Transverse colon (tissue), 4 donors: ENCODE measurements around the gene ATG16L1. TPM values are rescaled to one million over a fixed set of nuclear protein-coding genes. Genes with fewer than 3 reads are reported as not detected.

Experiments used
- DNase-seq: peaks from one replicate; pipeline ENCODE4 v3.0.0-alpha.2; 2019
- H3K27ac ChIP-seq, 4 donors: fragments of 200-600 bp; sonication (generic); 2 replicates each; pipeline ENCODE4 v1.5.1; 2016 to 2018; ENCODE audit warnings: inconsistent platforms in 4 of 4
- H3K27me3 ChIP-seq: fragments of 200-600 bp; sonication (generic); 2 replicates; pipeline ENCODE4 v1.5.1; 2017; ENCODE audit warnings: inconsistent platforms
- H3K36me3 ChIP-seq, 4 donors: fragments of 200-600 bp; sonication (generic); 2 replicates each; pipeline ENCODE4 v1.5.1; 2017 to 2019; ENCODE audit warnings: inconsistent platforms in 4 of 4
- H3K4me1 ChIP-seq, 4 donors: fragments of 200-600 bp; sonication (generic); 2 replicates each; pipeline ENCODE4 v1.5.1; 2017 to 2020; ENCODE audit warnings: inconsistent platforms in 4 of 4
- H3K4me3 ChIP-seq, 4 donors: fragments of 200-600 bp; sonication (generic); 1 replicate in 1 of 4; 2 replicates in 3 of 4; pipeline versions ENCODE4 v1.5.1 to v1.6.1; 2017 to 2019; ENCODE audit warnings: inconsistent platforms in 4 of 4
- H3K9me3 ChIP-seq, 2 donors: fragments of 200-600 bp; sonication (generic); 2 replicates each; pipeline ENCODE4 v1.5.1; 2017 to 2019; ENCODE audit warnings: inconsistent platforms in 2 of 2
- CTCF ChIP-seq, 5 experiments: fragments of 200-600 bp in 3 of 5; fragments of 450-650 bp in 2 of 5; sonication (generic) in 3 of 5; IDR thresholded peaks; 1 replicate in 2 of 5; 2 replicates in 3 of 5; pipeline ENCODE4 v1.5.1; 2016 to 2017; ENCODE audit warnings: antibody characterized with exemption in 5 of 5, inconsistent platforms in 3 of 5, mild to moderate bottlenecking in 2 of 5, moderate library complexity in 1 of 5
- EP300 ChIP-seq: sonication (generic); formaldehyde crosslinking; IDR thresholded peaks from one replicate; pipeline ENCODE4 v1.6.1; 2017; ENCODE audit warnings: antibody characterized with exemption, low read depth
- POLR2A ChIP-seq: fragments of 450-650 bp; IDR thresholded peaks from one replicate; pipeline ENCODE4 v1.6.1; 2016; ENCODE audit warnings: antibody characterized with exemption, mild to moderate bottlenecking, moderate library complexity
- POLR2AphosphoS5 ChIP-seq, 3 donors: sonication (generic); formaldehyde crosslinking; IDR thresholded peaks; one replicate each; pipeline ENCODE4 v1.6.1; 2016; ENCODE audit warnings: antibody characterized with exemption in 3 of 3
- WGBS, 2 donors: methylation state at CpG; one replicate each; pipeline ENCODE4 v1.1.5; 2018; ENCODE audit warnings: low coverage in 1 of 2; 5-methylcytosine and 5-hydroxymethylcytosine counted together
- in situ Hi-C, 4 donors: fragments of 200-750 bp; cut with MboI; loops; one replicate each; pipeline versions ENCODE4 v1.15.0 to v1.15.1; 2017; ENCODE audit warnings: low sequenced_read_pairs in 3 of 4, low pct_ligation_motif_present in 1 of 4, low pct_unique_long_range_greater_than_20kb in 1 of 4
- intact Hi-C: fragments of 100-400 bp; cut with DNase I; formaldehyde crosslinking; loops from one replicate; pipeline ENCODE4 v1.15.1; 2023; ENCODE audit warnings: low total_unique reads
- total RNA-seq, 4 donors: library from RNA; depleted of rRNA; stranded (reverse); fragments of >200 nt; gene quantifications; one replicate each; pipeline ENCODE4 v1.1.0, GENCODE V29; 2016

ATG16L1 gene
- total RNA-seq, 4 donors from 2014 or later: 10.1 to 101 (median 50.3) TPM

GRCh38 chr2:233208382-233209116 lies 42.9 kb upstream of the ATG16L1 start:
- Histone ChIP-seq H3K36me3 (no peaks in the 10 kb centered on the region), H3K27ac (no peak overlapping the region), H3K27me3 (no peaks in the 10 kb centered on the region), H3K4me1 (peaks cover 0 to 16% (median 4%) of the 10 kb centered on the region in 4 donors), H3K9me3 (no peaks in the 10 kb centered on the region), H3K4me3 (no peak overlapping the region)
- intact Hi-C loops: no loop called here
- TF ChIP-seq POLR2A (no peak), POLR2AphosphoS5 (IDR thresholded peaks at IDR 0.05) (no peak), CTCF (IDR thresholded peaks at IDR 0.05) (no peak), EP300 (no peak)
- in situ Hi-C loops: no loop called here
- WGBS, 2 donors: 55 to 75% methylated on average over 4 to 10 of the region's 10 CpGs
- no peak for DNase-seq

- intact Hi-C loops (no loop called here), in situ Hi-C loops (no loop called here)
- no peak for DNase-seq
- no peaks in the 10 kb centered on the region for H3K36me3 ChIP-seq
- 74 to 94% methylated on average over 2 to 4 of the region's 4 CpGs for WGBS, 2 donors
- H3K4me1 ChIP-seq: peaks cover 0 to 16% (median 4%) of the 10 kb centered on the region in 4 donors
- H3K4me3 ChIP-seq: no peak overlapping the region
- no peaks in the 10 kb centered on the region for H3K27me3 ChIP-seq
- no peak overlapping the region for H3K27ac ChIP-seq
- TF ChIP-seq CTCF (IDR thresholded peaks at IDR 0.05): no peak
- TF ChIP-seq EP300: no peak
- TF ChIP-seq POLR2A: no peak
- no peak for TF ChIP-seq POLR2AphosphoS5 (IDR thresholded peaks at IDR 0.05)
- no peaks in the 10 kb centered on the region for H3K9me3 ChIP-seq
Observed at GRCh38 chr2:233209117-233209532, 42.3 kb upstream of the ATG16L1 start.

GRCh38 chr2:233209533-233210171 lies 41.8 kb upstream of the ATG16L1 start:
- TF ChIP-seq POLR2AphosphoS5 (IDR thresholded peaks at IDR 0.05) (no peak), POLR2A (no peak), EP300 (no peak), CTCF (IDR thresholded peaks at IDR 0.05) (no peak)
- peaks cover 0 to 16% (median 4%) of the 10 kb centered on the region in 4 donors for H3K4me1 ChIP-seq
- intact Hi-C loops: no loop called here
- H3K36me3 ChIP-seq: no peaks in the 10 kb centered on the region
- no peak overlapping the region for H3K4me3 ChIP-seq
- in situ Hi-C loops: no loop called here
- no peak for DNase-seq
- H3K9me3 ChIP-seq: no peaks in the 10 kb centered on the region
- 45 to 50% methylated on average over 2 to 10 of the region's 10 CpGs for WGBS, 2 donors
- no peak overlapping the region for H3K27ac ChIP-seq
- no peaks in the 10 kb centered on the region for H3K27me3 ChIP-seq

GRCh38 chr2:233210281-233210680 lies 41.2 kb upstream of the ATG16L1 start:
- in situ Hi-C loops (no loop called here), intact Hi-C loops (no loop called here)
- Histone ChIP-seq H3K4me1 (peaks cover 0 to 16% (median 4%) of the 10 kb centered on the region in 4 donors), H3K9me3 (no peaks in the 10 kb centered on the region), H3K36me3 (no peaks in the 10 kb centered on the region), H3K4me3 (no peak overlapping the region), H3K27me3 (no peaks in the 10 kb centered on the region), H3K27ac (no peak overlapping the region)
- no peak for DNase-seq
- TF ChIP-seq EP300: no peak
- TF ChIP-seq POLR2A: no peak
- no peak for TF ChIP-seq POLR2AphosphoS5 (IDR thresholded peaks at IDR 0.05)
- WGBS, 2 donors: 92 to 93% methylated on average over 2 to 8 of the region's 8 CpGs
